OCI-LY1 (cell line): ENCODE data around the gene TTC13.

Source experiments
- H2AFZ ChIP-seq: fragments of 200-600 bp; sonication (generic), shearing (Covaris generic); 2 replicates; pipeline ENCODE4 v1.6.0; 2014; ENCODE audit warnings: antibody characterized with exemption, mild to moderate bottlenecking, low read length
- H3F3A ChIP-seq: fragments of 200-600 bp; sonication (generic), shearing (Covaris generic); 2 replicates; pipeline ENCODE4 v1.6.0; 2014; ENCODE audit warnings: mild to moderate bottlenecking, antibody characterized with exemption, low read length, moderate library complexity; ENCODE audit not compliant: insufficient read depth
- H3K27ac ChIP-seq: fragments of 200-600 bp; sonication (generic); 2 replicates; pipeline ENCODE4 v1.5.1; 2014; ENCODE audit warnings: low read length, mixed run types, mild to moderate bottlenecking, low read depth; ENCODE audit not compliant: poor library complexity, severe bottlenecking
- H3K27me3 ChIP-seq: fragments of 200-600 bp; sonication (generic); 2 replicates; pipeline ENCODE4 v1.6.0; 2014; ENCODE audit warnings: antibody characterized with exemption, mild to moderate bottlenecking, low read length, moderate library complexity; ENCODE audit not compliant: insufficient read depth
- H3K36me3 ChIP-seq: fragments of 200-600 bp; sonication (generic); 2 replicates; pipeline ENCODE4 v1.6.1; 2014; ENCODE audit warnings: mild to moderate bottlenecking, antibody characterized with exemption, low read length, moderate library complexity, mixed read lengths; ENCODE audit not compliant: insufficient read depth
- H3K4me1 ChIP-seq: fragments of 200-600 bp; sonication (generic); 2 replicates; pipeline ENCODE4 v1.5.1; 2014; ENCODE audit warnings: mild to moderate bottlenecking, low read length, moderate library complexity; ENCODE audit not compliant: insufficient read depth, severe bottlenecking
- H3K4me2 ChIP-seq: fragments of 200-600 bp; sonication (generic), shearing (Covaris generic); 2 replicates; pipeline ENCODE4 v1.6.1; 2014; ENCODE audit warnings: low read length
- H3K4me3 ChIP-seq: fragments of 200-600 bp; sonication (generic); 2 replicates; pipeline ENCODE4 v1.5.1; 2014; ENCODE audit warnings: low read length, low read depth, mild to moderate bottlenecking, mixed read lengths; ENCODE audit not compliant: poor library complexity, severe bottlenecking
- H3K79me2 ChIP-seq: fragments of 200-600 bp; shearing (Covaris generic); 2 replicates; pipeline ENCODE4 v1.6.1; 2016; ENCODE audit warnings: mixed run types, low read length, mixed read lengths; ENCODE audit not compliant: insufficient read depth
- H3K9ac ChIP-seq: fragments of 200-600 bp; sonication (generic), shearing (Covaris generic); 2 replicates; pipeline ENCODE4 v1.6.1; 2014; ENCODE audit warnings: mild to moderate bottlenecking, low read length, mixed read lengths
- H3K9me2 ChIP-seq: fragments of 200-600 bp; sonication (generic), shearing (Covaris generic); 2 replicates; pipeline ENCODE4 v1.6.1; 2014; ENCODE audit warnings: low read depth, mild to moderate bottlenecking, low read length, mixed read lengths
- H3K9me3 ChIP-seq: fragments of 200-600 bp; shearing (Covaris generic); 2 replicates; pipeline ENCODE4 v1.6.1; 2014; ENCODE audit warnings: low read length, mixed read lengths
- H4K20me1 ChIP-seq: fragments of 200-600 bp; sonication (generic), shearing (Covaris generic); 2 replicates; pipeline ENCODE4 v1.6.0; 2016; ENCODE audit warnings: mild to moderate bottlenecking, low read length; ENCODE audit not compliant: insufficient read depth
- EZH2 ChIP-seq: fragments of 200-600 bp; sonication (generic), shearing (Covaris generic); IDR thresholded peaks from 2 replicates; pipeline ENCODE4 v1.8.0; 2017; ENCODE audit warnings: borderline replicate concordance, mixed run types, mild to moderate bottlenecking, antibody characterized with exemption, low read length, moderate library complexity, mixed read lengths
- TF ChIP-seq, protein P1 (sequence below): fragments of 200-600 bp; sonication (generic), shearing (Covaris generic); IDR thresholded peaks from 2 replicates; pipeline ENCODE4 v1.5.1; 2017; ENCODE audit warnings: mild to moderate bottlenecking, antibody characterized with exemption, low read length, moderate library complexity, mixed read lengths

Gene TTC13

DNA sequence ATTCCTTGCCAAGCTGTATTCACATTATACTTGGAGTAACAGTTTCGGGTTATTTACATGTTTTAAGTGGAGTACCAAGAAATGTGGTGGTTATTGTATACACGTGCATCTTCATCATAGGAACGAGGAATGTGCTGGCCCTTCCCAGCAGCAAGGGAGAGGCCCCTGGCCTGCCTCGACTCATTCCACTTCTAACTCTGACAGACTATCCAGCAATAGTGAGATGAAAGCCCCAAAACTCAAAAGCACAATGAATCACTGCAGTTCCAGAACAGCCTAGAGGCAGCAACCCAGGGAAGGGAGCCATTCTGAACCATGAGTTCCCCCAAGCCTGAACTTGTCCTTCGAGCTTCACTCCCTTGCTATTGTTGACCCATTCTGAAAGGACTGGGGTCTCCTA, 38.3 kb upstream of the TTC13 start:
- TF ChIP-seq EZH2: no peak
- Histone ChIP-seq H3K27ac (no peak overlapping the region), H3K36me3 (no peaks in the 10 kb centered on the region)

DNA sequence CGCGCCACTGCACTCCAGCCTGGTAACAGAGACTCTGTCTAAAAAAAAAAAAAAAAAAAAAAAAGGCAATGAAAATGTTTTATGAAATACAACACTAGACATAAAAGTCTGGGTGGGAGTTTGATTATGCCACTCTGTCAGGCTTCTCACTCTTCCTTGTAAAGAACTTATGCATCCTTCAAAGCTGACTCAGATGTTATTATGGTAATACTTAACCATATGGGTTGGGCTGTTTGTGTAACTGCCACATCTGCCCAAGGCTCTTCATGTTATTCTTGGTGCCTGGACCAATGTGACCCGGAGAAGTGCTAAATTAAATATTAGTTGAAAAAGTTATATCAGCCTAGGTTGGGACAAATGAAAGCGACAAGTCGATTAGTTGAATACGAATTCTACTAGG, 37.6 kb upstream of the TTC13 start:
- Histone ChIP-seq H3K9me2 (no peaks in the 10 kb centered on the region), H4K20me1 (no peaks in the 10 kb centered on the region), H3K4me2 (no peak overlapping the region), H3K9ac (no peak overlapping the region), H3K79me2 (no peaks in the 10 kb centered on the region), H3K27ac (no peak overlapping the region), H3F3A (no peaks in the 10 kb centered on the region), H3K4me3 (no peak overlapping the region), H3K36me3 (no peaks in the 10 kb centered on the region), H3K27me3 (no peaks in the 10 kb centered on the region), H3K4me1 (no peaks in the 10 kb centered on the region), H3K9me3 (no peaks in the 10 kb centered on the region), H2AFZ (no peak overlapping the region)
- no peak for TF ChIP-seq EZH2
- TF ChIP-seq, protein P1, sequence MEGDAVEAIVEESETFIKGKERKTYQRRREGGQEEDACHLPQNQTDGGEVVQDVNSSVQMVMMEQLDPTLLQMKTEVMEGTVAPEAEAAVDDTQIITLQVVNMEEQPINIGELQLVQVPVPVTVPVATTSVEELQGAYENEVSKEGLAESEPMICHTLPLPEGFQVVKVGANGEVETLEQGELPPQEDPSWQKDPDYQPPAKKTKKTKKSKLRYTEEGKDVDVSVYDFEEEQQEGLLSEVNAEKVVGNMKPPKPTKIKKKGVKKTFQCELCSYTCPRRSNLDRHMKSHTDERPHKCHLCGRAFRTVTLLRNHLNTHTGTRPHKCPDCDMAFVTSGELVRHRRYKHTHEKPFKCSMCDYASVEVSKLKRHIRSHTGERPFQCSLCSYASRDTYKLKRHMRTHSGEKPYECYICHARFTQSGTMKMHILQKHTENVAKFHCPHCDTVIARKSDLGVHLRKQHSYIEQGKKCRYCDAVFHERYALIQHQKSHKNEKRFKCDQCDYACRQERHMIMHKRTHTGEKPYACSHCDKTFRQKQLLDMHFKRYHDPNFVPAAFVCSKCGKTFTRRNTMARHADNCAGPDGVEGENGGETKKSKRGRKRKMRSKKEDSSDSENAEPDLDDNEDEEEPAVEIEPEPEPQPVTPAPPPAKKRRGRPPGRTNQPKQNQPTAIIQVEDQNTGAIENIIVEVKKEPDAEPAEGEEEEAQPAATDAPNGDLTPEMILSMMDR: no peak

More for the DNA sequence above, 38.3 kb upstream of the TTC13 start:
- no peaks in the 10 kb centered on the region for H3K27me3 ChIP-seq
- H3K9ac ChIP-seq: no peak overlapping the region
- no peaks in the 10 kb centered on the region for H4K20me1 ChIP-seq
- no peaks in the 10 kb centered on the region for H3K9me2 ChIP-seq
- no peak overlapping the region for H2AFZ ChIP-seq
- no peak overlapping the region for H3K4me2 ChIP-seq
- no peak overlapping the region for H3K4me3 ChIP-seq
- H3K9me3 ChIP-seq: no peaks in the 10 kb centered on the region
- no peaks in the 10 kb centered on the region for H3K79me2 ChIP-seq
- H3F3A ChIP-seq: no peaks in the 10 kb centered on the region
- no peaks in the 10 kb centered on the region for H3K4me1 ChIP-seq

DNA sequence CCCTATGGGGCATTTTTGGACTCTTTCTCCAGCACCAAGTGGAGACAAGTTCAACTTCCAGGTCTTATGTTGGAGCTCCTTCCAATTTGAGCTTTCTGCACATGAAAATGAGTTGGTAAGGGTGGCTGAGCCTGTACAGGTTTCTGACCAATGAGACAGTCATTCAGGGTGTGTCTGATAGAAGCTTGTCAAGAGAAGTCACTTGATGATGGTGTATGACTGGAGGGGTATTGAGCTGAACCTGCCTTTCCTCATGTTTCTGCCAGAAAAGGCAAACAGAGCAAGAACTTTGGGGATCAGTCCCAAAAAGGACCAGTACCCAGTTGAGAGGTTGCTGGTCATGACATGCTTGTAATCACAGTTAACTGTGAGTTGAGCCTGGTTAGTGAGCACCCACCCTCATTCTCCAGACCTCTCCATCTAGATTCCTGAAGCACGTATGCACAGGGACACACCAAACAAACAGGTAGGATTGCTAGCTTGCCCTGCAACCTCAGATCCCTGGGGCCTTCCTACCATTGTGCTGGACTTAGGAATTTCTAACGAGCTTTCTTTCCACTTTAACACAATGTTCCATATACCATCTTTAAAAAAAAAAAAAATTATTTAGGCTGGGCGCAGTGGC, 34.8 kb upstream of the TTC13 start:
- no peaks in the 10 kb centered on the region for H3K9me3 ChIP-seq
- no peak for TF ChIP-seq EZH2
- TF ChIP-seq, protein P1: no peak
- H3K4me3 ChIP-seq: no peak overlapping the region
- no peak overlapping the region for H3K9ac ChIP-seq
- H3K4me1 ChIP-seq: no peaks in the 10 kb centered on the region
- no peaks in the 10 kb centered on the region for H4K20me1 ChIP-seq
- no peaks in the 10 kb centered on the region for H3K9me2 ChIP-seq
- H3K27me3 ChIP-seq: no peaks in the 10 kb centered on the region
- H3K79me2 ChIP-seq: no peaks in the 10 kb centered on the region
- no peak overlapping the region for H3K4me2 ChIP-seq
- no peak overlapping the region for H2AFZ ChIP-seq
- H3K36me3 ChIP-seq: no peaks in the 10 kb centered on the region
- H3F3A ChIP-seq: no peaks in the 10 kb centered on the region
- H3K27ac ChIP-seq: no peak overlapping the region

DNA sequence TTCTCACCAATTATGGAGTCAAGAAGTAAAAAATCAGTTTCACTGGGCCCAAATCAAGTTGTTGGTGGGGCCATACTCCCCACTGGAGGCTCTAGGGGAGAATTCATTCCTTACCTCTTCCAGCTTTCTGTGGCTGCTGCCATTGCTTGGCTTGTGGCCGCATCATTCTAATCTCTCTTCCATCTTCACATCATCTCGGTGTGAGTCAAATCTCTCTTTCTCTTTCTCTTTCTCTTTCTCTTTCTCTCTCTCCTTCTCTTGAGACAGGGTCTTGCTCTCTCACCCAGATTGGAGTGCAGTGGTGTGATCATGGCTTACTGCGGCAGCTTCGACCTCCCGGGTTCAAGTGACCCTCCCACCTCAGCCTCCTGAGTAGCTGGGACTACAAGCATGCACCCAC, 33.3 kb upstream of the TTC13 start:
- H3K79me2 ChIP-seq: no peaks in the 10 kb centered on the region
- TF ChIP-seq, protein P1: no peak
- no peak for TF ChIP-seq EZH2
- no peaks in the 10 kb centered on the region for H3K4me1 ChIP-seq
- H3K9me3 ChIP-seq: 0 out of 2 replicates have a peak, but pooled peaks cover 2% of the 10 kb centered on the region
- no peaks in the 10 kb centered on the region for H3K36me3 ChIP-seq
- no peaks in the 10 kb centered on the region for H3F3A ChIP-seq
- H4K20me1 ChIP-seq: no peaks in the 10 kb centered on the region
- no peak overlapping the region for H3K4me2 ChIP-seq
- no peak overlapping the region for H3K9ac ChIP-seq
- H3K4me3 ChIP-seq: no peak overlapping the region
- H2AFZ ChIP-seq: no peak overlapping the region
- H3K27ac ChIP-seq: no peak overlapping the region
- no peaks in the 10 kb centered on the region for H3K27me3 ChIP-seq
- H3K9me2 ChIP-seq: no peaks in the 10 kb centered on the region
